ES-I3 (cell line): ENCODE results near the gene RNF2.

Experiments
- H3K36me3 ChIP-seq: 2 replicates; pipeline ENCODE4 v1.6.1; 2013; ENCODE audit warnings: mild to moderate bottlenecking, low read length, control low read depth, moderate library complexity; ENCODE audit not compliant: insufficient read depth
- H3K4me1 ChIP-seq: 2 replicates; pipeline ENCODE4 v1.6.1; 2013; ENCODE audit warnings: mild to moderate bottlenecking, control low read depth, low read length; ENCODE audit not compliant: insufficient read depth
- H3K9ac ChIP-seq: 2 replicates; pipeline ENCODE4 v1.6.1; 2013; ENCODE audit warnings: low read depth, mild to moderate bottlenecking, low read length, moderate library complexity
- H3K9me3 ChIP-seq: 2 replicates; pipeline ENCODE4 v1.6.1; 2013; ENCODE audit warnings: mild to moderate bottlenecking, low read length, moderate library complexity; ENCODE audit not compliant: control insufficient read depth, insufficient read depth

The RNF2 gene

DNA sequence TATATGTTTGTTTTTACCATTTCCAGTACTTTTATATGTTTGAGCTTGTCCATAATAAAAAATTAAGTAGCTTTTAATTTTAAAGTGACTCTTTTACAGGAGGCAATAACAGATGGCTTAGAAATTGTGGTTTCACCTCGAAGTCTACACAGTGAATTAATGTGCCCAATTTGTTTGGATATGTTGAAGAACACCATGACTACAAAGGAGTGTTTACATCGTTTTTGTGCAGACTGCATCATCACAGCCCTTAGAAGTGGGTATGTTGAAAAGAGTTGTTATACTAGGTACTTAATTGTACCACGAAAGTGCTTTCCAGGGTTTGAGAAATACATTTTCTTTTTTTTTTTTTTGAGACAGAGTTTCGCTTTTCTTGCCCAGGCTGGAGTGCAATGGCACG lies 46.1 kb downstream of the RNF2 start:
- H3K9ac ChIP-seq = no peak overlapping the region
- H3K4me1 ChIP-seq = peaks cover 3% of the 10 kb centered on the region; the same call in 1 of the 2 replicates
- H3K9me3 ChIP-seq = no peaks in the 10 kb centered on the region
- peaks cover 12% of the 10 kb centered on the region for H3K36me3 ChIP-seq

DNA sequence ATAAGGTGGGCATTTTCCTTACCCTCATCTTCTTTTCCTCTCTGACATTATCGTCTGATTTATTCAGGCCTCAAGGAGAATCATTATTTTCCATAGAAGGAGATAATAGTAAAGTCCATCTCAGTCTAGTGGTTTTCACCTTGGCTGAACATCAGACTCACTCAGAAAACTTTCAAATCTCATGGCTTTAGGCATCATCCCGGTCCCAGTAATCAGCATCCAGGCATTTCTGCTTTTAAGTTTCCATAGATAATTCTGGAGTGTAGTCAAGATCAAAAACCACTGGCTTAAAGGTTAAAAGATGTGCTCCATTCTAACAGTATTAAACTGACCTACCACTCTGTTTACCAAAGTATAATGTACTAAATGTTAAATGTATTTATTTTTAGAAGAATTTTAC lies 49.4 kb downstream of the RNF2 start:
- Histone ChIP-seq H3K9me3 (no peaks in the 10 kb centered on the region), H3K36me3 (no peaks in the 10 kb centered on the region; the same call in none of the 2 replicates), H3K4me1 (no peaks in the 10 kb centered on the region), H3K9ac (no peak overlapping the region)

GRCh38 chr1:185096531-185096930 lies 51.2 kb downstream of the RNF2 start:
- no peaks in the 10 kb centered on the region for H3K9me3 ChIP-seq
- no peak overlapping the region for H3K9ac ChIP-seq
- no peaks in the 10 kb centered on the region for H3K4me1 ChIP-seq
- H3K36me3 ChIP-seq = no peaks in the 10 kb centered on the region; the same call in none of the 2 replicates

- no peak overlapping the region for H3K9ac ChIP-seq
- H3K4me1 ChIP-seq = no peaks in the 10 kb centered on the region
- H3K9me3 ChIP-seq = no peaks in the 10 kb centered on the region; the same call in 1 of the 2 replicates
- peaks cover 2% of the 10 kb centered on the region; the same call in 1 of the 2 replicates for H3K36me3 ChIP-seq
Observed at GRCh38 chr1:185104083-185104482, 58.7 kb downstream of the RNF2 start.

DNA sequence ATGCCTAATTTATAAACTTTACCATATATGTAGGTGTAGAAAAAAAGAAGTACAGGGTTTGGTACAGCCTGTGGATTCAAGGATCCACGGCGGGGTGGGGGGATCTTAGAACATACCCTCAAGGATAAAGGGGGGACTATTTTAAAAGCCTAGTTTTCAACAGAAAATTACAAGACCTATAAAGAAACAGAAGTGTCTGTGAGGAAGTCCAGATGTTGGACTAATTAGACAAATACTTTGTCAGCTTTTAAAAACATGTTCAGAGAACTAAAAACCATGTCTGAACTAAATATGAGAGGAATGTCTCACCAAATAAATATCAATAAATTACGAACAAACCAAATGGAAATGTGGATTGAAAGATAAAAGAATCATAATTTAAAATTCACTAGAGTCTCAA lies 59.8 kb downstream of the RNF2 start:
- Histone ChIP-seq H3K9ac (no peak overlapping the region), H3K36me3 (peaks cover 2% of the 10 kb centered on the region; the same call in 1 of the 2 replicates), H3K4me1 (no peaks in the 10 kb centered on the region), H3K9me3 (no peaks in the 10 kb centered on the region; the same call in none of the 2 replicates)

DNA sequence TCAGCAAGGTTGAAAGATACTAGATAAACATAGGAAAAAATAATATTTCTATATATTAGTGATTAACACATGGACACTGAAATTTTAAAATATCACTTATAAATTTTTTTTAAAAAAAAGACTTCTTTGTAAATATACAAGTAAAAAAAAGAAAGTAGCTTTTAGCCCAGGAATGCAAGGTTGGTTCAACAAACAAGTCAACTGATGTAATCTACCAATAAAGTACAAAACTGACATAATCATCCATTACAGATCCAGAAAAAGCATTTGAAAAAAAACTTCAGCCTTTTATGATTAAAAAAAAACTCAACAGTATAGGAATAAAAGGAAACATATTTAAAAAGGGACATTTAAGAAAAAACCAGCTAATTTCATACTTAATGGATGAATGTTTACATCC lies 63.0 kb downstream of the RNF2 start:
- no peaks in the 10 kb centered on the region for H3K4me1 ChIP-seq
- no peak overlapping the region for H3K9ac ChIP-seq
- H3K36me3 ChIP-seq = peaks cover 2% of the 10 kb centered on the region; the same call in 1 of the 2 replicates
- no peaks in the 10 kb centered on the region; the same call in none of the 2 replicates for H3K9me3 ChIP-seq

GRCh38 chr1:185110145-185110544 lies 64.8 kb downstream of the RNF2 start:
- Histone ChIP-seq H3K4me1 (no peaks in the 10 kb centered on the region), H3K36me3 (no peaks in the 10 kb centered on the region), H3K9ac (no peak overlapping the region), H3K9me3 (no peaks in the 10 kb centered on the region; the same call in none of the 2 replicates)

- Histone ChIP-seq H3K9me3 (no peaks in the 10 kb centered on the region; the same call in 1 of the 2 replicates), H3K9ac (no peak overlapping the region), H3K36me3 (no peaks in the 10 kb centered on the region), H3K4me1 (no peaks in the 10 kb centered on the region)
Observed at GRCh38 chr1:185111873-185112272, 66.5 kb downstream of the RNF2 start.

GRCh38 chr1:185112356-185112755 lies 67.0 kb downstream of the RNF2 start:
- Histone ChIP-seq H3K9me3 (no peaks in the 10 kb centered on the region; the same call in 1 of the 2 replicates), H3K4me1 (no peaks in the 10 kb centered on the region), H3K9ac (no peak overlapping the region), H3K36me3 (no peaks in the 10 kb centered on the region)

GRCh38 chr1:185129708-185130107 lies 84.3 kb downstream of the RNF2 start:
- Histone ChIP-seq H3K36me3 (peaks cover 6% of the 10 kb centered on the region), H3K9me3 (no peaks in the 10 kb centered on the region)

GRCh38 chr1:185132534-185132933 lies 87.2 kb downstream of the RNF2 start:
- Histone ChIP-seq H3K9ac (no peak overlapping the region), H3K4me1 (no peaks in the 10 kb centered on the region), H3K9me3 (no peaks in the 10 kb centered on the region), H3K36me3 (peaks cover 6% of the 10 kb centered on the region)

More at GRCh38 chr1:185129708-185130107, 84.3 kb downstream of the RNF2 start:
- Histone ChIP-seq H3K4me1 (no peaks in the 10 kb centered on the region), H3K9ac (no peak overlapping the region)

DNA sequence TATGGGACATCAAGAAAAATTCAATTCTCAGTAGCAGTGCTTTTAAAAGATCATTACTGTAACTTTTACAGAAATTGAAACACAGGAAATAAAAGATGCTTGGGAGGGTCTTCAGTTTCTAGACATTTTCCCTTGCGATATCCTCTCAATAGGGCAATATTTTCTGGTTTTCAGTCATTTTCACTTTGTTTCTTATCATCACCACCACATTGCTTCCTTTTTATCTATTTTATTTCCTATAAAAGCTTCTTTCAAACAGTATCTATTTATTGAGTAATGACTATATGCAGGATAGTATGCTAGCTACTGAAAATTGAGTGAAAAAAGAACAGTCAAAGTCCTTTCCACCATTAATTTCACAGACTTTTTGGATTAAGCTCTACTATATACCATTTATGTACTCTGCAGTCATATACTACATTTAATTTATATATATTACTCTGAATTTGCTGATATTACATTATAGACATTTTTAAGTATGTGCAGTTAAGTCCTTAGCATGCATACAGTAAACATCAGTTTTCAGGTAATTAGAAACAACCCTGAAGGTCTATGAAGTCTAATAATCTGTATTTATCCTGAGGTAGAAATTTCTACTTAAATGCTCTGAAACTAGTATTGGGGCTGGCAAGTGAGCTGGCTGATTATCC lies 92.7 kb downstream of the RNF2 start:
- Histone ChIP-seq H3K9me3 (no peaks in the 10 kb centered on the region), H3K36me3 (0 out of 2 replicates have a peak, but pooled peaks cover 3% of the 10 kb centered on the region), H3K4me1 (no peaks in the 10 kb centered on the region), H3K9ac (no peak overlapping the region)

- Histone ChIP-seq H3K9me3 (no peaks in the 10 kb centered on the region), H3K9ac (no peak overlapping the region), H3K36me3 (no peaks in the 10 kb centered on the region)
Observed at GRCh38 chr1:185139246-185139645, 93.9 kb downstream of the RNF2 start.

GRCh38 chr1:185144233-185144632 lies 98.9 kb downstream of the RNF2 start:
- no peaks in the 10 kb centered on the region for H3K36me3 ChIP-seq
- H3K9ac ChIP-seq = no peak overlapping the region
- no peaks in the 10 kb centered on the region for H3K4me1 ChIP-seq
- H3K9me3 ChIP-seq = no peaks in the 10 kb centered on the region

More at GRCh38 chr1:185139246-185139645, 93.9 kb downstream of the RNF2 start:
- H3K4me1 ChIP-seq = no peaks in the 10 kb centered on the region

GRCh38 chr1:185151215-185151614 lies 105.9 kb downstream of the RNF2 start:
- H3K9ac ChIP-seq = no peak overlapping the region
- no peaks in the 10 kb centered on the region for H3K9me3 ChIP-seq
- H3K36me3 ChIP-seq = peaks cover 3% of the 10 kb centered on the region
- H3K4me1 ChIP-seq = no peaks in the 10 kb centered on the region
